Erythroblast (primary cell): ENCODE results near the gene LRCH3.

ENCODE experiments used
- DNase-seq, 2 experiments: peaks; one replicate each; lab custom pipeline; 2025; lab: John Stamatoyannopoulos, UW
- GATA1 ChIP-seq: IDR thresholded peaks from 2 replicates; pipeline ENCODE4 v1.6.1; 2011; ENCODE audit warnings: low read depth, mild to moderate bottlenecking, control low read depth, low read length, moderate library complexity
- POLR2A ChIP-seq: IDR thresholded peaks from 2 replicates; pipeline ENCODE4 v1.6.1; 2011; ENCODE audit warnings: mild to moderate bottlenecking, low read length

Gene LRCH3

DNA sequence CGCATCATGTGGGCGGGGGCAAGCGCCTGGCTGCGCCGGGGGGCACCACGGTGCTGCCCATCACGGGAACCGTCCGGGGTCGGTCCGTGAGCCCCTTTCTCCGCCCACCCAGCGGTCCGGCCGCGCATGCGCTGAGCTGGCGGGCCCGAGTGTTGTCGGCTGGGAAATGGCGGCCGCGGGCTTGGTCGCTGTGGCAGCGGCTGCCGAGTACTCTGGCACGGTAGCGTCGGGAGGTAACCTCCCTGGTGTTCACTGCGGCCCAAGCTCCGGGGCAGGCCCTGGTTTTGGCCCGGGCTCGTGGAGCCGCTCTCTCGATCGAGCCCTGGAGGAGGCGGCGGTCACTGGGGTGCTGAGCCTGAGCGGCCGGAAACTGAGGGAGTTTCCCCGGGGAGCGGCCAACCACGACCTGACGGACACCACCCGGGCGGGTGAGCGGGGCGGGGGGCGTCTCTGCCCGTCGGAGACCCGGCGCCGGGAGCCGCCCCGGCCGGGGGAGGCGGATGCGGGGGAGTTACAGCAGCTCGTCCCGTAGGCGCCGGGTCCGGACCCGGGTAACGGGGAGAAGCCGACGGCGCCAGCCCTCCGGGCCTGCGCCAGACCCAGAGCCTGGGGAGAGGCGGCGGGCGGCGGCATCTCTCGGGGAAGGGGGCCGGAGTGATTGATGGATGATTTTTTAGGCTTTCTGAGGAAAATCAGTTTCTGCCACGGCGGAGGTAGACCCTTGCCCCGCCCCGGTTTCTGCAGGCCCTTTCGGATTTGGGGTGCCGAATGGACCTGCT lies at the start of gene LRCH3:
Gene LRCH3, plus strand, starts transcription at position 142 of the 779 bp plus-strand sequence. Its CDS starts 25 bp downstream, at position 167.
- peak; percentile 85 to 91 for DNase-seq
- TF ChIP-seq GATA1 (no peak), POLR2A (peak; percentile 92)

DNA sequence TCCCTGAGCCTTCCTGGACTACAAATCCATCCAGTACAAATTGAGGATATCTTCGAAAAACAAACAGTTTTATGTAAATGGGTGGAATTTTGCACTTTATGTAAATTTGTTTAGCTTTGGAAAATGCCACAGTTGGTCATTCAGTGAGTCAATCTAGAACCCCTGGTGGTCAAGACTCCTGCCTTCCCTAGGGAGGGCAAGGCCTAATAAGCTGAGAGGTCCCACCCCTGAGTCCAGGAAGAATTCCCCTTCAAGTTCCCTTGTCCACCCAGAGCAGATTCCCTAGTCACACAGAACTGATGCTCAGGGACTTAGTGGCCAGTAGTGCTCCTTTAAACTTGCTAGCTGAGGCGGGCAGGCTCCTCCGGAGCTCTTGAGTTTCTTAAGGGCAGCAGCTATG lies 48.3 kb upstream of the LRCH3 start:
- no peak for TF ChIP-seq POLR2A
- TF ChIP-seq GATA1 = no peak
- DNase-seq = no peak

DNA sequence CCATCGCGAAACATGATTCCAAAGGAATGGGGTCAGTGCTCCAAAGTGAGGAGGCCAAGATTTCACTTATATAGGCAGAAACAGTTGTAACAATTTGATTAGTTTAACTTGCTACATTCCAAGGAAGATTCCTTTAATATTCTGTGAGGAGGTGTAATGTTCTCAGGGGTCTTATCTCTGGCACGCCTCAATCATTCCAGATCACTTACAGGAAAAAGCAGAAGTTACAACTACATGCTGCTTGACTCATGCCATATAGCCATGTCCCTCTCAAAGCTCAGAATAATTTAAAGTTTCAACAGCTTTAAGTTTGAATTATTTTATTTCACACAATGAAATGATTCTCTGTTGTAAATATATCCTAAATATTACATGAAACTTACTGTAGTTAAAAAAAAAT lies 44.8 kb upstream of the LRCH3 start:
- no peak for DNase-seq
- no peak for TF ChIP-seq GATA1
- no peak for TF ChIP-seq POLR2A

DNA sequence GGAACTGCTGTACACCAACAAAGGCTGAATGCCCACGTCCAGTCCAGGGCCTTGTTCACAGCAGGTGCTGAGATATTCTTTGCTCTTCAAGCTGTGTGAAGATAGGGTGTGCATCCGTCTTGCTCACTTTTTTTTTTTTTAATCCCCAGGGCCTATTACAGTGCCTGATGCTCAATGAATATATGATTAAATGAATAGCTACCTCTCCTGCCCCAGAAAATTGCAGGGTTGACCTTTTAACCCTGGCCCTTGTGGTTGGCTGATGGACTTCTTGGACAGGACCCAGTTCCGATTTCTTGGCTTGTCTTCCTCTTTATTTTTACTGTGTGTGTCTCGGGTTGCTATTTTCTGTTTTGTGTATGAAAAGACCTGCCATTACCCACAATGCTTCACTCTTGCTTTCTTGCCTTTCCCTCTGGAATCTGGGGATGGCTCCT lies 44.2 kb upstream of the LRCH3 start:
- no peak for DNase-seq
- no peak for TF ChIP-seq POLR2A
- TF ChIP-seq GATA1 = no peak

DNA sequence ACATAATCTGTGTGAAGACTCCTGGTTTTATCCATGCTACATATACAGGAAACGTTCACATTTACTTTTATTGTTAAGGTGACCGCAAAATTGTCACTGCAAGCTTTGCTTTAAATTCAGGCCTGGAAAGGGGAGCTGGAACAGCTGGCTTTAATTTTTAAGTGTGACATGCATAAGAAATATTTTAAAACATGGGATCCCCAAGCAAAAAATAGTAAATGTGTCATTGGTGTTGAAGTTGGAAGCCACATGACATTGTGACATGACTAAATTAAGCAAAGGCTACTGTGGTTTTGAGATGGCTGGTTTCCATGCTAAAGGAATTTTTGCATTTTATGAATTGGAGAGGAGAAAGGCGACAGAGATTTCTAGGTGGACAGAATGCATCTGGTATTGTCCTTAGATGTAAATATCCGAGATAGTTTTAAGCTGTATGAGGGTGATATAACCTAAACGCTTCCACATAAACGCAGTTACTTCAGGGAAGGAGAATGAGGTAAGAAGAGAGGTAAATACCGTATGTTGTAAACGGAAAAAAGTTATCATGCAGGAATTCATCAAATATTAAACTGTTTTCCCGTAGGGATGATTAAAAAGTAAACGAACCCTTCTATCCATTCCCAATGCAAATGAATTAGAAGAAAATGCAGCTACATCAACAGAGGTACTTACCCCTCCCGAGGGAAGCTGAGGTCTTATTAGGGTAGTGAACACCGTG lies 42.3 kb upstream of the LRCH3 start:
- no peak for DNase-seq
- TF ChIP-seq GATA1 (no peak), POLR2A (no peak)

DNA sequence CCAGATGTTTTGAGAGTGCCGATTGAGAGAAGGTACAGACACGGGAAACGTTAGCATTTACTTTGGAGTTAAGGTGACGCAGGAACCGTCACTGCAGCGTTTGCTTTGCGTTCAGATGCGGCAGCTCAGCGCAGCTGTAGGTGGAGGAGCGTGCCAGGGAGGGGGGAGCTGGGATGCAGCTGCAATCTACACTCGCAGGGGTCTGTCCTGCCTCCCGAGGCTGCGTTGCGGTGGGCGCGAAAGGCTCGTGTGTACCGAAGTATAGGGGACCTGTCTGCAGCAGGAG lies 41.8 kb upstream of the LRCH3 start:
- no peak for TF ChIP-seq POLR2A
- no peak for TF ChIP-seq GATA1
- DNase-seq = no peak

DNA sequence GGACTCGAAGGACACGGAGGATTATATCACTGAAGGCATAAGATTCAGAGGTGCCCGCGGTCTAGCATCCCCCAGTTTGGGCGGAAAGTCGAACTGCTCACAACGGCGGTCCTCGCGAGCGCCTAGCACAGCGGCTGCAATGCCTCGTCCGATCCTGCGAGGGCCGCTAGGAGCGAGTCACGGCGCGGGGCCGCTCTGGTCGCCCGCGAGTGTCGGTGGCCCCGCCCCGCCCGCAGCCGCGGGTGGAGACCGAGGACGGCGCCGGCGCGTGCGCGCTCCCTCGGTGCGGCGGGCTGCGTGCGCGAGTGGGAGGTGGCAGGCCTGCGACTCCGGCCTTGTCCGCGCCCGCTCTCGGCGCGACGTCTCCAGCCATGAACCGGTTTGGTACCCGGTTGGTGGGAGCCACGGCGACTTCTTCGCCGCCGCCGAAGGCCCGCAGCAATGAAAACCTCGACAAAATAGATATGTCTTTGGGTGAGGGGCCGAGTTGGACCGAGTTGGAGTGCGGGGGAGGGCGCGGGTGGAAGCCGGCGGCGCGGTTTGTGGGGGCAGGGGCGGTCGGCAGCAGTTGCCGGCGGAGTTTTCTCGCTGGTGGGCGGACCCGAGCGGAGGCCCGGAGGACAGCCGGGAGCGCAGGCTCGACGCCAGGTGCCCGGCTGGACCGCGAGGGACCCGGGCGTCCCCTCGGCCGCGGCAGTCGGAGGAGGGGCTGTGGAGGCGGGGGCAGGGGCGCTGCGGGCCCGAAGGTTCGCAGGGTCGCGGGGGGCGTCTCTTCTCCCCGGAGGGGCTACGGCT lies 41.3 kb upstream of the LRCH3 start, which contains the start of gene FYTTD1:
Gene FYTTD1, plus strand, starts transcription at position 283 of the 795 bp plus-strand sequence. Its CDS starts 89 bp downstream, at position 372.
- DNase-seq = peak; percentile 83 to 92
- no peak for TF ChIP-seq GATA1
- TF ChIP-seq POLR2A = peak; percentile 59

DNA sequence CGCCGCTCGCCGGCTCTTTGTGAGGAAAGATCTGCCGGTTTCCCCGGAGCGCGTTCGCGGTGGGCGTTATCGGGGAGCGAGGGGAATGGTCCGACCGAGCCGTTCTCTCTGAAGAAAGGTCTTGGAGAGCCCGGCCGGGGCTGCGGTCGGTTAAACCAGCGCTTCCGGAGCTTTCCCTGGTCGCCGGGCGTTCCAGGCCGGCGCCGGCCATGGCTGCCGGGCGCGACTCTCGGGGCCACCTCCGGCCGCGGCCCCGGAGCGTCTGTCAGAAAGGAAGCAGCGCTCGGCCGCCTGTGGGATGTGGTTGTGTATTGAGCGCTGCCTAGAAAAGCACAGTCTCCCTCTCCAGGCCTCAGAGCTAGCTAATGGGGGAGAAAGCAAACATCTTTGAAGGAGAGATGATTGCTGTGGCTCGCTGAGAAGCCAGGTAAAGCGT lies 40.6 kb upstream of the LRCH3 start:
- TF ChIP-seq GATA1 (no peak), POLR2A (no peak)
- peak; percentile 57 to 72 for DNase-seq

DNA sequence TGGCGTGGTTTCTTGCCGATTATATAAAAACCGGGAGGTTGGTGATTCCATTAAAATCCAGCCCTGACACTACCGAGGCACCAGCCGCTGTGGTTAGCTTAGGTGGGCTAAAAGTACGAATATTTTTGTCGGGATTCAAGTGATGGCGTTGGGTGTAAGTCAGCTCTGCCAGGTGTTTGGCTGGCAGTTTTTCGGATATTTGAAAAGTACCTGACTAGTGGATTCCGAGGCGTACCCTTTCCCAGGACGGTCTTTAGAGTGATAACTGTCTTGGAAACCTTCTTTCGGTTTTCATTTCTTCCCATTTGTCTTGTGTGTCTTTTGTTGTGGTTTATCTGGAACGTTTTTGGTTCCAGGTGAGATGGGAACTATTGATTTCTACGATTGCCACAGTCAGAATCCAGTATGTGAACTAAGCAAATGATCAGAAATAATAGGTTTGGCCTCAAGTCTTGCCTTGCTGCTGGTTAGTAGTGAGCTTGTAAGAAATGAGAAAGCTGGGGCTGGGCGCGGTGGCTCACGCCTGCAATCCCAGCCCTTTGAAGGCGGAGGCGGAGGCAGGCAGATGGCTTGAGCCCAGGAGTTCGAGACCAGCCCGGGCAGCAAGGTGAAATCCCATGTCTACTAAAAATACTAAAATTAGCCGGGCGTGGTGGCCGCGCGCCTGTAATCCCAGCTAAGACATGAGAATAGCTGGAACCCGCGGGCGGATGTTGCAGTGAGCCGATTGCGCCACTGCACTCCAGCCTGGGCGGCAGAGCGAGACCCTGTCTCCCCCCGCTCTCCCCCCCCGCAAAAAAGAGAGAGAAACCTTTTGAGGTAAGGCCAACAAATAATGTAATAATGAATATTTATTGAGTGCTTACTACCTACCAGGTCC lies 40.0 kb upstream of the LRCH3 start:
- TF ChIP-seq GATA1 = no peak
- no peak for TF ChIP-seq POLR2A
- DNase-seq = peak; percentile 40 to 60

DNA sequence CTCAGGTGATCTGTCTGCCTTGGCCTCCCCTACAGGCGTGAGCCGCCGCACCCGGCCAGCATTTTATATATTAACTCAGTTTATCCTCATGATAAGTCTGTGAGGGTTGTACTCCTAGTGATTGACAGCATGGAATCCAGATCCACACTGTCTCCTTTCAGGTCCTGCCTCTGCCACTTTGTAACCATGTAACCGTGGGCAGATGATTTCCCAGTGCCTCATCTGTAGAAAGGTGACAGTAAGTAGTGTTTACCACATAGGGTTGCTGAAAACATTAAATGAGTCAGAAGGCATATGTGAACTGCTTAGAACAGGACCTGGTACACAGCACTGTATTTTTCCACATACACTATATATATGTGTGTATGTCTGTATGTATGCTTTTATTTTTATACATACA lies 38.9 kb upstream of the LRCH3 start:
- no peak for DNase-seq
- TF ChIP-seq POLR2A = no peak
- no peak for TF ChIP-seq GATA1

DNA sequence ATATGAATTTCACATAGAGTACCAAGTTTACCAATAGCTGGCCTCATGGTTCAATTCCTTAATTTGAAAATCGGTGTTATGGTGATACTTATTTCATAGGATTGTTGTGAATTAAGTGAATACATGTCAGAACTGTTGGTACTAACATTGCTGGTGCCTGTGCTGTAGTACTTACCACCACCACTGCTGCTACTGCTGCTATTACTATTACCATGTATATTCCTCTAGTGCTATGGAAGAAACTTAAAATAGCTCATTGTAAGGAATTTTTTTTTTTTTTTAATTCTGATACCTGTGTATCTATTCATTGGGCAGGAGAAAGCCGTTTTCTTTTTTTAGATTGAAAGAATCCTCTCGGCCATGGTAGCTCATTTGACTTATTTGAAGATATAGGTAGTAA lies 37.8 kb upstream of the LRCH3 start:
- no peak for TF ChIP-seq GATA1
- TF ChIP-seq POLR2A = no peak
- DNase-seq = no peak

DNA sequence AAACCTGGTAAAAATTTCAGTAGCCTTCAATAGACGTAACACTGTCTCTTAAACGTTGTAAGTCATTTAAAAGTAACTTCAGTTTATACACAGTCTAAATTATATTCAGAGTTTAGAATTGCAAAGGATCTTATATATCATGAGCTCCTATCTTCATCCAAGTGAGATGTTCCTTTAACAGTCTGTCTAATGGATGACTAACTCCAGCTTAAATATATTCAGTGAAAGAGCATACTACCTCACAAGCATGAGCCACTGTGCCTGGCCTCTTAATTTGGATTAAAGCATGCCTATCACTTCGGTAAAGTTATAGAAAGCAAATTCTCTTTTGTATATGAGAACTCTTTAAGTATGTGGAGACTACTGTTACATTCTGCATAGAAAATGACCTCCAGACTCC lies 34.4 kb upstream of the LRCH3 start:
- TF ChIP-seq GATA1 (no peak), POLR2A (no peak)
- DNase-seq = no peak

DNA sequence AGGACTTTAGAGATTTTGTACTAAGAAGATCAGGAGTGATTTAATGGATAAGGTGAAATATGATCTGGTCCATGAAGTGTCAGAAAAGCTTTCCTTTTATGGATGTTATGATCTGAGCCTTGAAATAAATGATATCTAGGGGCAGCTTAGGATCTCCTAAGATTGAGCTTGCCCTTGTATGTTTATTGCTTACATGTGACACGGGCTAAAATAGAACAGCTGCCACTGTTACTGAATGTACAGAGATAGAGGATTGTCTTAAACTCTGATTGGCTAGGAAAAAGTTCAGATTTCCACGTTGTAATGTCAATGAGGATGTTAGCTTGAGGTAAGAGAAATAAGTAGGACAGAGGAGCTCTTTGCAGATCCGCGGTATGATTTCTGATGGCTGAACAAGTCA lies 32.5 kb upstream of the LRCH3 start:
- TF ChIP-seq POLR2A (no peak), GATA1 (no peak)

More for the DNA sequence above, 32.5 kb upstream of the LRCH3 start:
- no peak for DNase-seq
